CMK (cell line): Measurements from ENCODE around the gene LRCH4.

Source experiments
- DNase-seq: peaks from one replicate; pipeline ENCODE4 v3.0.0-alpha.2; 2010; ENCODE audit warnings: low read depth

Gene LRCH4, protein sequence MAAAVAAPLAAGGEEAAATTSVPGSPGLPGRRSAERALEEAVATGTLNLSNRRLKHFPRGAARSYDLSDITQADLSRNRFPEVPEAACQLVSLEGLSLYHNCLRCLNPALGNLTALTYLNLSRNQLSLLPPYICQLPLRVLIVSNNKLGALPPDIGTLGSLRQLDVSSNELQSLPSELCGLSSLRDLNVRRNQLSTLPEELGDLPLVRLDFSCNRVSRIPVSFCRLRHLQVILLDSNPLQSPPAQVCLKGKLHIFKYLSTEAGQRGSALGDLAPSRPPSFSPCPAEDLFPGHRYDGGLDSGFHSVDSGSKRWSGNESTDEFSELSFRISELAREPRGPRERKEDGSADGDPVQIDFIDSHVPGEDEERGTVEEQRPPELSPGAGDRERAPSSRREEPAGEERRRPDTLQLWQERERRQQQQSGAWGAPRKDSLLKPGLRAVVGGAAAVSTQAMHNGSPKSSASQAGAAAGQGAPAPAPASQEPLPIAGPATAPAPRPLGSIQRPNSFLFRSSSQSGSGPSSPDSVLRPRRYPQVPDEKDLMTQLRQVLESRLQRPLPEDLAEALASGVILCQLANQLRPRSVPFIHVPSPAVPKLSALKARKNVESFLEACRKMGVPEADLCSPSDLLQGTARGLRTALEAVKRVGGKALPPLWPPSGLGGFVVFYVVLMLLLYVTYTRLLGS

GRCh38 chr7:100585511-100586265, at the start of gene LRCH4:
LRCH4 (minus strand) TSS chr7:100586129; CDS start chr7:100586100, 29 bp downstream.
- no peak for DNase-seq

DNA sequence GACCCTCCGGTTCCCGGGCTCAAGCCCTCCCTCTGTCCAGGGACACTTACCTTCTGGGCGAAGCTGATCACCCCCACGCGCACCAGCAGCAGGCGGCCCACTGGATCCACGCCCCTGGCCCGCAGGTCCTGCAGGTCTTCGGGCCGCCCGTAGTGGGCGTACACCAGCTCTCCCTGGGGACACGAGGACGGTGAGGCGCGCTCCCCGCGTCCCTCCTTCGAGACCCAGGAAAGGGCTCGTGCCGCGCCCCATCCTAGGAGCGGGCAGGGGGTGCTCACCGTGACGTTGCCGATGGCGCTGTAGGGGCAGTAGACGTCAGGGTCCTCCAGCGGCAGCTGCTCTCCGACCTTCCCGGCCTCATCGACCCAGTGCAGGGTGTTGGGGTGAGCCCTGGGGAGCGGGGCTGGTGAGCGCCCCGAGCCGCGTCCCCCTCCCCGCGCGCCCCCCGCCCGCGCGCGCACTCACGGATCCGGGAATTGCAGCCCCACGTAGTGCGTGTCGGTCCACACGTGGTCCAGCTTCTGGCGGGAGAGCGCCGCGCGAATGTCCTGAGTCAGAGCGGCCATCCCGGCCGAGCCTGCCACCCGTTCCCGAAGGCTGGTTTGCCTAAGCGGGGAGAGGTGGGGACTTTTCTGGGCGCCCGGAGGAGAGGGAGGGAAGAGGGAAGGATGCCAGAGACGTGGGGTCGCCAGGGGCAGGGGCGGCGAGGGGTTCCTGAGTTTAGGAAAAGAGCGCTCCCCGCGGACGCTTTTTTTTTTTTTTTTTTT, 47.2 kb upstream of the LRCH4 start:
- no peak for DNase-seq

DNA sequence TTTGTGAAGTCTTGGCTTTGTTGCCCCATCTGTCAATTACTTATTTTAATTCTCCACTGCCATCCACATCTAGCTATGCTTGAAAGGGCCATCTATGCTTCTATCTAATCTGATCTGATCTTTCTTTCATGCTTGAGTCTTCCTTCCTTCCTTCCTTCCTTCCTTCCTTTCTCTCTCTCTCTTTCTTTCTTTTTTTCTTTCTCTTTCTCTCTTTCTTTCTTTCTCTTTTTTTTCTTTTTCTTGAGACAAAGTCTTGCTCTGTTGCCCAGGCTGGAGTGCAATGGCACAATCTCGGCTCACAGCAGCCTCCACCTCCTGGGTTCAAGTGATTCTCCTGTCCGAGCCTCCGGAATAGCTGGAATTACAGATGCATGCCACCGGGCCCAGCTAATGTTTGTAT, 44.1 kb upstream of the LRCH4 start:
- no peak for DNase-seq

- no peak for DNase-seq
Observed at GRCh38 chr7:100629117-100629716, 43.3 kb upstream of the LRCH4 start.

- DNase-seq = no peak
Observed at GRCh38 chr7:100627238-100627549, 41.3 kb upstream of the LRCH4 start.

DNA sequence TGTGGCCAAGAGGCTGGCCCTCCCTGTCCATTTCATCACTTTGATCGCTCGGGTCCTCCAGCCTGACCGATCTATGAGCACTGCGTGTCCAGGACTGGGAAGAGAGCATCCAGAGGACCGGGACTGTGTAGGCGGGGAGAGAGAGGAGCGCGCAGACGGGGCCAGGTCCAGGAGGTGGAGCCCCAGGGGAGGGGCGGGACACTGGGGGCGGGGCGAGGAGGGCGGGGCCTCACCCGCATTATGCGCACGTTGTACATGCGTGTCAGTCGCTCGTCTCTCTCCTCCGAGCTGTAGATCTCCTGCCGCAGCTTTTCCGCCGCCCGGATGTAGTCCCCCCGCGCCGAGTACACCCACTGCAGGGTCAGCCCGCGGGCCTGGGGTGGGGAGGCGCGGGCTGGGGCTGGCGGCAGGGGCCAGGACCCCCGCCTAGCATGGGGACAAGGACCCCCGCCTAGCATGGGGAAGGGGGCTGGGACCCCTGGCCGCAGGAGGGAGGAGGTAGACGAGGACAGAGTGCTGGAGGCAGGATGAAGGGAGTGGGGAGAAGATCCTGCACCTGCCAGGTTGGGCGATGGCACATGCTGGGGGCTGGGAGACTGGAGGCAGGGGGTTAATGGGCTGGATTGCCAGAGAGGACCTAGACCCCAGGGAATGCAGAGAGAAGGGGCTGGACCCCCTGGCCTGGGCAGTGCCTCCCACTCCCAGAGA, 40.8 kb upstream of the LRCH4 start:
- DNase-seq = peak; percentile 72

GRCh38 chr7:100626055-100626454, 40.1 kb upstream of the LRCH4 start:
- no peak for DNase-seq

DNA sequence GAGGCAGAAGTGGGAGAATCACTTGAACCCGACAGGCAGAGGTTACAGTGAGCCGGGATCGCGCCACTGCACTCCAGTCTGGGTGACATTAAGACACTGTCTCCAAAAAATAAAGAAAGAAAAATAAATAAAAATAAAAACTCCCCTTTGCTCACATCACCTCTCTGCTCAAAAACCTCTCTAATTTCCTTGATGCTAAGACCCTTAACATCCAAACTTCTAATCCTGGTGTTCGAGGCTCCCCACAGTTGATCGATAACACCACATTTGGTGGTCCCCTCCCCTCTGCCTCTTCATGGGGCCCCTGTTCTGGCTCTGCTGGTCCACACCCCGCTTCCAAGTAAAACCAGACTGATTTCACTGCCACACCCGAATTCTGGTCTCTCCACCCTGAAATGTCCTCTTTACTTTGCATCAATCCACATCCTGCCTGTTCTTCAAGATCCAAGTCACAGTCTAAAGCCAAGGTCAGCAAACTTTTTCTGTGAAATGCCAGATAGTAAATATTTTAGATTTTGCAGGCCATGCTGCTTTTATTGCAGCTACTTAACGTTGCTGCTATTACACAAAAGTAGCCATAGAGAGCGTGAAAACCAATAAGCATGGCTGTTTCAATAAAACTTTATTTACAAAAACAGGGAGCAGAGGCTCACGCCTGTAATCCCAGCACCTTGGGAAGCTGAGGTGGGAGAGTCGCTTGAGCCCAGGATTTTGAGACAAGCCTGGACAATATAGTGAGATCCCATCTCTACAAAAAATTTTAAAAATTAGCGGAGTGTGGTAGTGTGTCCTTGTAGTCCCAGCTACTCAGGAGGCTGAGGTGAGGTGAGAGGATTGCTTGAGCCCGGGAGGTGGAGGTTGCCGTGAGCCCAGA, 38.3 kb upstream of the LRCH4 start:
- no peak for DNase-seq

- DNase-seq = no peak
Observed at GRCh38 chr7:100621554-100621953, 35.6 kb upstream of the LRCH4 start.

DNA sequence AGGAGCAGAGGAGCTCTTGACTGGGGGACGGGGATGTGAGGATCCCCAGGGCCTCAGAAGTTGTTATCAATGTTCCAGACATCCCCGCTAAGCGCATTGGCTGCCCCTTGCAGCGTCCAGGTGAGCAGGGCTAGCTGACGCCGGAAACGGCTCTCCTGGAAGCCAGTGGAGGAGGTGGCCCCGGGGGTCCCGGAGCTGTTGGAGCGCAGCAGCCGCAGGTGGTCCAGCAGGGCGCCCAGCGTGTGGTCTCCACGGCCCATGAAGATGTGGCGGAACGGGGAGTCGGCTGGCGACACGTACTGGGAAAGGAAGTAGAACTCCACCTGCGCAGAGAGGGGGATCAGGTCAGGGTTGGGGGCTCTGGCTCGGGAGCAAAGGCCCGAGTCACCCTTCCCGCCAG, 34.9 kb upstream of the LRCH4 start:
- no peak for DNase-seq

DNA sequence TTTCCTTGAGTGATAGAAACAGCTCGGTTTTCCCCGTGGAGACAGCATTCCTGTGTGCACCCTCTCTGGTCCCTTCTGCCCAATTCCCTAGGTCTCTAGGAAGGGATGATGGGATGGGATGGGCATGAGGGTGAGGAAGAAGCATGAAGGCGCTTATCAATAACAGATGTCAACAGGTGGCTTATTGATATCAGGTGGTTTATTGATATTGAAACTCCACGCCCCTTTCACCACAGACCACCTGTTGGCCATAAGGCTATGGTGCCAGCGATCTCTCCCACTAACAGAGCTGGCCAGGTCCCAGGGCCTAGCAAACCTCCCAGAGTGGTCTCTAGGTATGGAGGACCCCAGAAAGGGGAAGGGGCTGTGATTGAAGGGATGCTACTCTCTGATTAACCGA, 34.3 kb upstream of the LRCH4 start:
- no peak for DNase-seq

GRCh38 chr7:100614308-100614861, 28.5 kb upstream of the LRCH4 start:
- DNase-seq = no peak

DNA sequence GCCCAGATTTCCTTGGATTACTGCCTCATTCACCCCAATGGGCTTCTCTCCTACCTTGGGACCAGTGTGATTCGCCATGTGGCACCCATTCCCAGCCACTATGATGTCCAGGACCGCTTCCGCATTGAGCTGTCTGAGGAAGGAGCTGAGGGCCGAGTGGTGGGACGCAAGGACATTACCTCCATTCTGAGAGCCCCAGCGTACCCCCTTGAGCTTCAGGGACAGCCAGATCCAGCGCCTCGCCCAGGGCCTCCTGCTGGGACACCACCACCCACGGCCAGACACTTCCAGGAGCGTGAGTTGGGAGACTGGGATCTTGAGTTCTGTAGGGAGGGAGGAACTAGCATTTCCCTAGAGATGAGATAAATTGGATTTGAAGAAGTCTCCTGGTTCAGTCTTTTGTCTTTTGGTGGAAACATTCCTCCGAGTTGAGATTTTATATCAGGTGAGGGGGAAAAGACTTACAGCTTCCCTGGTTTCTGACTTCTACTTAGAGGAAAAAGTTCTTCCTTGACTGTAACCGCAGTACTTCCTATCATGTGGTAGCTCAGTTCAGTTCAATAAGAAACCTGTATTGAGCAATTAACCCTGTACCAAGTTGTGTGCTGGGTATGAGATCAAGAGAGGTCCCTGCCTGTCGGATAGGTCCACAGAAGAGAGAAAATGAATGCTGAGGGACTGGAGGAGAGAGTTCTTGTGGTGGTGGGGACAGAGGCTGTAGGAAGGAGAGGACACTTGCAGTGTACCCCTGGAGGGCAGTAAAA, 27.7 kb upstream of the LRCH4 start:
- DNase-seq = no peak

GRCh38 chr7:100612730-100613390, 26.9 kb upstream of the LRCH4 start:
- no peak for DNase-seq

- DNase-seq = peak; percentile 97
Observed at GRCh38 chr7:100611983-100612729, 26.2 kb upstream of the LRCH4 start, which contains the start of gene MOSPD3. MOSPD3 (plus strand) TSS chr7:100612540; CDS start chr7:100612792, 252 bp downstream.

DNA sequence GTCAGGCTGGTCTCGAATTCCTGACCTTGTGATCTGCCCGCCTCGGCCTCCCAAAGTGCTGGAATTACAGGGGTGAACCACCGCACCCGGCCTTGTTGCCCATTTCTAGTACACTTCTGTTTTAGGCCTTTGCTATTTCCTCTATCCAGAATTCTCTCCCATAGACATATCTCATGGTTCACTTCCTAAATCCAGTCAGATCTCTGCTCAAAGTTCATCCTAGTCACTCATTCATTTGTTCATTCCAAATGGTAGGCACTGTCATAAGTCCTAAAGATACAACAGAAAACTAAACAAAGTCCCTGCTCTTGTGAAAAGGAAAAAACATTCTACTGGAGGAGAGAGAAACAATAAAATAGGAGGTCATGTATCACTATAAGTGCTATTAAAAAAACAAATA, 24.0 kb upstream of the LRCH4 start:
- DNase-seq = no peak

- DNase-seq = no peak
Observed at GRCh38 chr7:100607111-100607510, 21.2 kb upstream of the LRCH4 start.

DNA sequence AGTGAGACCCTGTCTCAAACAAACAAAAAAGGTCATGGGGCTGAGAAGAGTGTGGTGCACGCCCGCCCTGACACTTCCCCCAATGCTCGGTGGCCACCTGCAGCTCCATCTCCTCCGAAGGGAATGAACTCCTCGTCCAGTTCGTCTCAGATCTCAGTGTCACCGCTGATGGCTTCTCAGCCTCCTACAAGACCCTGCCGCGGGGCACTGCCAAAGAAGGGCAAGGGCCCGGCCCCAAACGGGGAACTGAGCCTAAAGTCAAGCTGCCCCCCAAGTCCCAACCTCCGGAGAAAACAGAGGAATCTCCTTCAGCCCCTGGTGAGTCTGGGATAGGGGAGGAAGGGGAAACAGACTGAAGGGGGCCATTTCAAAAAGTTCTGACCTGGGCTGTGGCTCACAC, 20.4 kb upstream of the LRCH4 start:
- no peak for DNase-seq
